ENCODE results near the gene TBC1D1.
A peak's percentile ranks its signal among the peaks of the same experiment; 100 is the strongest.

The TBC1D1 gene

DNA sequence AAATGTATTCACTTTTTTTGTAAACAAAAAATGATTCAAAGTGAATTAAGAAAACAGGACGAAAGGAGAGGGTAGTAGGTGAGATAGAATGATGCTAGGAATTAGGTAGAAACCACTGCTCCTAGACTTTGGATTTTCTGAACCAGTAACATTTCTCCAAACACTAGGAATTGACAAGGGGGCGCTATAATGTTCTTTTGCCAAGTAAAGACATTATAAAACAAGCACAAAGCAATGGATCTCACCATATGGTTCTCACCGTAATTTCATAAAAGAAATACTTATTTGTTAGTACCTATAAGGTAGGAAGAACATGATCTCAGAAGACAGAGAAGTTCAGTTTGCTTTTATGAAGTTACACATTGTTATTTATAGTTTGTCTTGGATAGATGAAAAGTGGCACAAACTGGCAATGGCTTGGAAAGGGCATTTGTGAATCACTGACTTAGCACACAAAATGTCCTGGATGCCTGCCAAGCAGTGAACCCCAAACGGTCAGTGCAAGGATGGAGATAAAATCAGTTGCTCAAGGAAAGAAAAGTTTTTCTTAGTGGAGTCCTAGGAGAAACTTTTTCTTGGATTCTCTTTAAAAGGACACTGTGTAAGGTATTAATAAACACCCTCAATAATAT, 8.1 kb upstream of the TBC1D1 start:
- no peak for DNase-seq
- in situ Hi-C loops (cut with MboI; ENCODE audit: low pct_unique_long_range_greater_than_20kb, low sequenced_read_pairs) = no loop called here

GRCh38 chr4:37884855-37885487, 5.9 kb upstream of the TBC1D1 start:
- no peak for DNase-seq
- in situ Hi-C loops (cut with MboI; ENCODE audit: low pct_unique_long_range_greater_than_20kb, low sequenced_read_pairs) = no loop called here

DNA sequence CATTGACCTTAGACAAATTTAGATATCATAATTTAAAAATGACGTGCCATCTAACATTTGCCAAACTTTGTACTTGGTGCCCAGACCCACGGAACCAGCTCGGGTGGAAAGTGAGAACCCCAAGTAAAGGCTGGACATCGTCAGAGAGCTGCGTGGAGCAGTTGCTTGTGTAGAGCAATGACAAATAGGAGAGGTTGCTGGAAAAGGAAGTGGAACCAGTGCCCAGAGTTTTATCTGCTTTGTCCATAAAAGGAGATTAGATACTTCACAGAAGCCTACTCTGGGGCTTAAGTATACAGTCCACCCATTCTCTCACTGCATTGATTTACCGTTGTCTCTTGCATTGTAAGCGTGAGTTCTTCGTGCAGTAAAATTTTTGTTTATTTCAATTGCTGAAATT, 5.4 kb upstream of the TBC1D1 start:
- peak; percentile 12 for DNase-seq
- in situ Hi-C loops (cut with MboI; ENCODE audit: low pct_unique_long_range_greater_than_20kb, low sequenced_read_pairs) = no loop called here

- in situ Hi-C loops (cut with MboI; ENCODE audit: low pct_unique_long_range_greater_than_20kb, low sequenced_read_pairs) = no loop called here
Measured at GRCh38 chr4:37889849-37890800, 759 bp upstream of the TBC1D1 start.

DNA sequence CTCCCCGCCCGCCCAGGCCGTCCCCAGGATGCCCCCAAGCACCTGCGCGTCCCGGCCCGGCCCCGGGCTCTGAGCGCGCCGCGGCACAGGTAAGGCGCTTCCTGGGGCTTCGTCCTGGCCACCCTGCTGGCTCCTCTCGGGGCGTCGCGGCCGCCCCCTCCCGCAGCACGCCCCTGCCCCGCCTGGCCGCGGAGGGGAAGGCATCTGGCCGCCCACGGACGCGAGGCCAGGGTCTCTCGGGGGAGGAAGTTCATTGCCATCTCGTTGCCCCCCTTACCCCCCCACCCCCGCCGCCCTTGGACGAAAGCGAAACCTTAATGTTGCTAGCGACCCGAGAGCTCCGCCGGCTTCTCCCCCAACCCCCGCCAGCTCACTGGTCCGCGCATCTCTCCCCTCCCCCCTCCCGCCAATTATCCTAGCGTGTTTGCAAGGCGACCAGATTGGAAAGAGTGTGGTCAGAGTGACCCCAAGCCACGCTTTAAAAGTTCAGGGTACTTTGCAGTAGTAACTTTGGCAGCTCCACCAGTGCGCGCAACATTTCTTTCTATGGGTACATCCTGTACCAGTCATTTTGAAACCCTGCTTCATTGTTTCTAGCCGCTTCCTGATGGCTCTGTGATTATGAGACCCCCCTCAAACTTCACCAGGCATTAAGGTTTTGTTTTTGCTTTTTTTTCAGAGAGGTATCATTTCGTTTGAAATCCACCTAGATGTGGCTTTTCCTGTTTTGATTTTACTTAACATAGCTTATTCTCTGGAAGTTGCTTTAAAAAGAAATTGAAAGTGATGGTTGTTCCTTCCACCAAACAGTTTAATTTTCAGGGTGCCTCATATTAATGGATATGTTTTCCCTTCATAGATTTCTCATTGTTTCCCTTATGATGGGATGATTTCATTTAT, 626 bp downstream of the TBC1D1 start:
- in situ Hi-C loops (cut with MboI; ENCODE audit: low pct_unique_long_range_greater_than_20kb, low sequenced_read_pairs) = no loop called here
- peak; percentile 31 for DNase-seq

More at GRCh38 chr4:37889849-37890800, 759 bp upstream of the TBC1D1 start:
- no peak for DNase-seq

DNA sequence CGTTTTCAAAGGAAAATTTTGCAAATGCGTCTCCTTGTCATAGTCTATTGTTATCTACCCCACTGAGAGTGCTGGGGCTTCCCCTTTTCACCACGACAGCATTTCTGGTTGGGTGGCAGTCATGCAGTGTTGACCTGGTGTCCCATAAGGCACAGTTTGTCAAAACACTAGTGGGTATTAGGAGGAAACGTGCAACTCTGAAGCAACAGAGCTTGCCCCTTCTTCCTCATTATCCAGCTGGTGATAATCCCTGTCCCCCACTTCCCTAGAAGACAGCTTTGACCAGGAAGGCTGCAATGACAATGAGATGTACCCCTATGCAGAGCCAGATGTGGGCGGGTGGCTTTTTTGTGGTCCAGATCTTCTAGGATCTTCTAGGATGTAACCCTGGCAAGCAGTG, 1.8 kb downstream of the TBC1D1 start:
- peak; percentile 43 for DNase-seq
- in situ Hi-C loops (cut with MboI; ENCODE audit: low pct_unique_long_range_greater_than_20kb, low sequenced_read_pairs) = no loop called here

- in situ Hi-C loops (cut with MboI; ENCODE audit: low pct_unique_long_range_greater_than_20kb, low sequenced_read_pairs) = no loop called here
- no peak for DNase-seq
Measured at GRCh38 chr4:37893164-37893563, 2.3 kb downstream of the TBC1D1 start.

- no peak for DNase-seq
- in situ Hi-C loops (cut with MboI; ENCODE audit: low pct_unique_long_range_greater_than_20kb, low sequenced_read_pairs) = no loop called here
Measured at GRCh38 chr4:37895271-37895670, 4.4 kb downstream of the TBC1D1 start.

DNA sequence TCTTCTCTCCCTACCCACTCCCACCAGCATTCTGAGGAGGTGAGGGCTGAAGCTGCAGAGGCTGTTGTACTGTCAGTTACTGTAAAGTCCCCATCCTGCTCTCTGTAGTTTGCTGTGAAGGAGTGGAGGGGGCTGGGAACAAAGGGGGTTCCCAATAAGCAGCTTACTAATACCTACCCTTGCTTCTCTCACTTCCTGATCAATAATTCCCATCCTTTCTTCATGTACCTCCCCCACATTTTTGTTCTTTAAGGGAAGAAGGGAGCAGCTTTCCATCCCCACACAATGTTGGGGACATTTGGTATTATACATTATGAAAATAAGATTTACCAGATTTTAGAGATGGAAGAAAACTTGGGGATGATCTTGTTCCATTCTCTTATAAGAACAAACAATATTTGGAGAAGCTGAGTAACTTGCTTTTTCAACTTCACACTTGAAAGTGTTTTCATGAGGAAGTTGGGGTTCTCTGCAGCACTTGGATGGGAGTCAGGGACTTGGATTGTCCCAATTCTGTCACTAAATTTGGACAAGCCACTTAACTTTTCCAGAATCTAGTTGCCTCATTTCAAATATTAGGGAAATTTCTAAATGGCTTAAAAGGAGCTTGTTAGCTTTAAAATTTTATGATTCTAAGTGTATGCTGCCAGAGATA, 5.4 kb downstream of the TBC1D1 start:
- in situ Hi-C loops (cut with MboI; ENCODE audit: low pct_unique_long_range_greater_than_20kb, low sequenced_read_pairs) = no loop called here
- no peak for DNase-seq

DNA sequence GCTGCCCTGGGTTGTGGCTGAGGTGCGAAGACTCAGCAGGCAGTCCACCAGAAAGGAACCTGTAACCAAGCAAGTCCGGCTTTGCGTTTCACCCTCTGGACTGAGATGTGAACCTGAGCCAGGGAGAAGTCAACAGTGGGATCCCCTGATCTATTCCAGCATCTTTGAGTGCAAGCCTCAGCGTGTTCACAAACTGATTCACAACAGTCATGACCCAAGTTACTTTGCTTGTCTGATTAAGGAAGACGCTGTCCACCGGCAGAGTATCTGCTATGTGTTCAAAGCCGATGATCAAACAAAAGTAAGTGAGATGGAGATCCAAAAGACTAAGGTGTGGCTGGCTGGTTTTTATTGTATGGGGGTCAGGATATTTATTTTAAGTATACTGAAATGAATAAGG, 11.3 kb downstream of the TBC1D1 start:
- no peak for DNase-seq
- in situ Hi-C loops (cut with MboI; ENCODE audit: low pct_unique_long_range_greater_than_20kb, low sequenced_read_pairs) = no loop called here

DNA sequence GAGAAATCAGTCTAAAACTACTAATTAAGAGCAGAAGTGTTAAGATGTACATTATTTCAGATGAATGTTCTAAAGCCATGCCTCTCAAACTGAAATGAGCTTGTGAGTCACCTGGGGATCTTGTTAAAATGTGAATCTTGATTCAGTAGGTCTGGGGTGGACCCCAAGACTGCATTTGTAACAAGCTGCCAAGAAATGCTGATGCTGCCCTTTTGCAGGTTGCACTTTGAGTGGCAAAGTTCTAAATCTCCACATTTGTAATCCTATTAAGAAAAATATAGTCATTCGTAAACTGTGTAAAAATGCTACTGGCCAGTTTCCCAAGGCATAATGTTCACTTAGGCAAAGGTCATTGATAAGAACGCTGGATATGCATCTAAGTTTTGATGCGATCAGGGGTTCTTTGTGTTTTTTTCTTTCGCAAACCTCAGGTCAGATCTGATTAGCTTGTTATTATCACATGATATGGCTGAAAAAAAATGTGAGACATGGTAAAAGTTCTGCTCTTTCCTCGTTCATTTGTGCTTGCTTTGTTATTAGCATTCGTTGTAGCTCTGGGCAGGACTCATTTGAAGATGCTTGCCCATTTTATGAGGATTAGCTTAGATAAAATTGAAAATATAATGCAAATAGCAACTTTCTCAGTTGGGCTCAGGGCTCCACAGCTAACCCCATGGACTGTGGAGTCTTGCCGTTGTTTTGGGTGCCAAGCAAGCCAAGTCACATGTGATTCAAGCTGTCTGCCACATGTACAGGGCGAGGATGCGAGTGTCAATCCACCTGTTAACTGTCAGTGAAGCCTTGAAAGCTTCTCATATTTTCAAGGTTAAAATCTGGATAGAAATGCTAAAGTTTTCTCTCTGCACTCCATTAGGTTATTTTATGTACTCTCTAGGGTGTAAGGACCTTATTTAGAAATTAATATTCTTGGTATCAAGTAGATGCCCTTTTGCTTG, 12.1 kb downstream of the TBC1D1 start:
- in situ Hi-C loops (cut with MboI; ENCODE audit: low pct_unique_long_range_greater_than_20kb, low sequenced_read_pairs) = no loop called here
- no peak for DNase-seq

- no peak for DNase-seq
- in situ Hi-C loops (cut with MboI; ENCODE audit: low pct_unique_long_range_greater_than_20kb, low sequenced_read_pairs) = no loop called here
Measured at GRCh38 chr4:37903901-37904300, 13.0 kb downstream of the TBC1D1 start.

DNA sequence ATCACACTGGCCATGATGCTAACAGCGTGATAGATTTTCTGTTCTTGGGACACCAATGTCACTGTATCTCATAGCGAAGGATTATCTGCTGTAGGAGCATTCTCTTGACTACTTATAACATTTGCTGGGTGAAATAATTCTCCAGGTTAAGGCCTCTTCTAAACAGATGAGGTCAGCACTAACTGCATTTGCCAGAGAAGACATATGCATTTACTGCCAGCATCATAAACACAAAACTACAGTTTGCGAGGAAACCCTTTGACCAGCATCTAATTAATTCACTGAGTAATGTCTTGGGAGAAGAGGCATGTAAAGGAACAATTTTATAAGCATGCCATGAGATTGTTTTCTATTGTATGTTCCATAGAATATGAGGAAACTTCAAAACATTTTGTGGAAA, 13.9 kb downstream of the TBC1D1 start:
- in situ Hi-C loops (cut with MboI; ENCODE audit: low pct_unique_long_range_greater_than_20kb, low sequenced_read_pairs) = no loop called here
- DNase-seq = no peak

DNA sequence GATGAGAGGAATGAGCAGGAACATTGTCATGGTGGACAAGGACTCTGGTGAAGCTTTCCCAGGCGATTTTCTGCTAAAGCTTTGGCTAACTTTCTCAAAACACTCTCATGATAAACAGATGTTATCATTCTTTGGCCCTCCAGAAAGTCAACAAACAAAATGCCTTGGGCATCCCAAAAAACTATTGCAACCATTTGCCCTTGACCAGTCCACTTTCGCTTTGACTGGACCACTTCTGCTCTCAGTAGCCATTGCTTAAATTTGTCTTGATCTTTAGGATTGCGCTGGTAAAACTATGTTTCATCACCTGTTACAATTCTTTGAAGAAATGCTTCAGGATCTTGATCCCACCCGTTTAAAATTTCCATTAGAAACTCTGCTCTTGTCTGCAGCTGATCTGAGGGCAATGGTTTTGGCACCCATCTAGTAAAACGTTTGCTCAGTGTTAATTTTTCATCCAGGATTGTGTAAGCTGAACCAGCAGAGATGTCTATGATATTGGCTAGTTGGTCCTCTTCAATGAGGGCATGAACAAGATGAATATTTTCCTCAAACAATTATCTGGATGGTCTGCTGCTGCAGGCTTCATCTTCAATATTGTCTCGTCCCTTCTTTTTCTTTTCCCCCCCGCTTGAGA, 14.8 kb downstream of the TBC1D1 start:
- DNase-seq = no peak
- in situ Hi-C loops (cut with MboI; ENCODE audit: low pct_unique_long_range_greater_than_20kb, low sequenced_read_pairs) = no loop called here

DNA sequence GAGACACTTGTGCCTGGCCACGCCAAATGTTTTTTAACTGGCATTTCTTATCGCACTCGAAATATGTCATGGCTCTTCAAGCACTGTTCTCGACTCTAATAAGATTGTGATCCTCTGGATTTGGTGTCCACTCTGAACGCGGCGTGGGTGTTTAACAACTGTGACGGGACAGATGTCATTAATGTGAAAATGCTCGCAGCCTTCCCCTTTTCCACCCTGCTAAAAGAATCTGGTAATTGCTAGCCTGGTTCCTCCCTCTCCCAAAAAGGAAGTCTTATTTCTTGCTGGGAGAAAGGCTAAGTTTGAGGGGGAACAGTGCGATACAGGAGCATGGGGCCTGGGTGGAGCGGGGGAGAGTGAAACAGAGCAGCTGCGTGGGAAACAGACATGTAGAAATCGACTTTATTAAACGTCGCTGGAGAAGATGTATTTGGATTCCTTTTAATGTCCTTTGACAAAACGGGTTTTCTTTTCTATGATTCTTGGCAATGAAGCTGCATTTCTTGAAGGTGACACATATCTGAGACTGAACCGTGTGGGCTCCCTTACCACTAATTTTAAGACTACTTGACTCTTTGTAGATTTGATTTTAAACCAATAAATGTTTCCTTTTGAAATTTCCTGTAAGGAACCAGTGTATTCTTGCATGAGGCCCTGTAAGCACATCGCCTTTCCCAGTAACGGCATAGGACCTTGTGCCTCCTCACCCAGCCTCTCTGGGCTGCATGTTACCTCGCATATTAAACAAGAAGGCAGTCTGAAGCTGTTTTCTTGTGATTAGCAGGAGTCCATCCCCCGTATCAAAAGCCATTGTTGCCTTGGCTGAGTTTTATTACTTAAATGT, 17.8 kb downstream of the TBC1D1 start:
- in situ Hi-C loops (cut with MboI; ENCODE audit: low pct_unique_long_range_greater_than_20kb, low sequenced_read_pairs) = no loop called here
- DNase-seq = peak; percentile 50

DNA sequence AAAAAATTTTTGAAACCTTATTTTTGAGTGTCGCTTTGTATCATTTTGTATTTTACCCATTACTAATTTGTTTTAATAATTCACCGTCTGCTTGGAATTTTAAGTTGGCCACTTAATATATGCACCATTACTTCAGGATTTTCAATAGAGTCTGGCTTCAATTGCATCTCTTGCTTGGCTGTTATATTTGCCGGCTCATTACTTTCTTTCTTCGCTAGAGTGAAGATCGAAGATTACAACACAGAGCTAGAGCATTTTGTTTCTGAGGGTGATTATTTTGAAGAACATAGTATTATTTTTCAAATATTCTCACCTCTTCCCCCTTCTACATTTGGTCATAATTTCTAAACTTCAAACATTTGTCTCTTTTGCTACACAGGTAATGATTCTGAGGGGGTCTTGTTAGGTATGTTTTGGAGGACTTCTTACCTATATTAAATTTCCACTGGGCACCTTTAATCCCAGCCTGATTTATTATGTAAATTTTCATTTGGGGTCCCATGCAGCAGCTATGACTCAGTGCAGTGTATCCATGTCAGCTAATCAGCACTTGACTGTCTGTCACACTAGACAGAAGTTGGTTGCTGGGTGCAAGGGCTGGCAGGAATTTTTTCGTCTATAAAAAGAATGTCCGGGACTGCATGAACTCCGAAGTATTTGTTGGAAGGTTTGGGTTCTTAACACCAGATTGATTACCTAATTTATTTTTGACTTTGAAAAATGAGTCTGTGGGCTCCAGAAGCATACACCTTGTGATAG, 18.6 kb downstream of the TBC1D1 start:
- DNase-seq = no peak
- in situ Hi-C loops (cut with MboI; ENCODE audit: low pct_unique_long_range_greater_than_20kb, low sequenced_read_pairs) = no loop called here

All from KBM-7 (cell line).